ES-I3 (cell line): Measurements from ENCODE around the gene TSPAN14.

Experiments
- H3K36me3 ChIP-seq: 2 replicates; pipeline ENCODE4 v1.6.1; 2013; ENCODE audit warnings: mild to moderate bottlenecking, low read length, control low read depth, moderate library complexity; ENCODE audit not compliant: insufficient read depth
- H3K4me1 ChIP-seq: 2 replicates; pipeline ENCODE4 v1.6.1; 2013; ENCODE audit warnings: mild to moderate bottlenecking, control low read depth, low read length; ENCODE audit not compliant: insufficient read depth
- H3K9ac ChIP-seq: 2 replicates; pipeline ENCODE4 v1.6.1; 2013; ENCODE audit warnings: low read depth, mild to moderate bottlenecking, low read length, moderate library complexity
- H3K9me3 ChIP-seq: 2 replicates; pipeline ENCODE4 v1.6.1; 2013; ENCODE audit warnings: mild to moderate bottlenecking, low read length, moderate library complexity; ENCODE audit not compliant: control insufficient read depth, insufficient read depth

Gene TSPAN14

DNA sequence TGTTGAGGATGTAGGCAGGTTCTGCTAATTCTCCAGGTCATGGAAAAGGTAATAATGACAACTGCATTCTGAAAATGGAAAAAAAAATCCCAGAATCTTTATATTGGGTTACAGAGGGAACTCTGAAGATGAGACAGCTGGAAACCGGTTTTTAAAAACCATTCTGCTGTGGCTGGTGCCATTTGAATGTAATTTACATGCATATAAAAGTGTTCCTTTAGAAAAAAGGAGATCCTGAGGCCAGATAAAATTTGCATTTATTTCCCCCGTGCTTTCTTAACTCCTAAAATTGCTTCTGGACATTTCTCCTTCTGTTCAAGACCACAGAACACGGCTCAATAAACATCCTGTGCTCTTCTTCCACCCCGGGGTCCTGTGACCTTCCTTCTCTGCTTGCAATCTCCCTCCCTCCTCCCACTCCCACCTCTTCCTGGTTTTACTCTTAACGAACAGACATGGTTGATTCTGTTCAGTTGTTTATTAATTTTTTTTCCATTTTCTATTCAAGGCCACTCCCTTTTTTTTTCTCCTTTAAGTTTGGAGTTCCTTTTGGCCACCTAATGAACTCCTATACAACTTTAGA lies 125.2 kb downstream of the TSPAN14 start:
- no peak overlapping the region for H3K9ac ChIP-seq
- H3K4me1 ChIP-seq: no peaks in the 10 kb centered on the region
- H3K36me3 ChIP-seq: no peaks in the 10 kb centered on the region
- no peaks in the 10 kb centered on the region for H3K9me3 ChIP-seq

DNA sequence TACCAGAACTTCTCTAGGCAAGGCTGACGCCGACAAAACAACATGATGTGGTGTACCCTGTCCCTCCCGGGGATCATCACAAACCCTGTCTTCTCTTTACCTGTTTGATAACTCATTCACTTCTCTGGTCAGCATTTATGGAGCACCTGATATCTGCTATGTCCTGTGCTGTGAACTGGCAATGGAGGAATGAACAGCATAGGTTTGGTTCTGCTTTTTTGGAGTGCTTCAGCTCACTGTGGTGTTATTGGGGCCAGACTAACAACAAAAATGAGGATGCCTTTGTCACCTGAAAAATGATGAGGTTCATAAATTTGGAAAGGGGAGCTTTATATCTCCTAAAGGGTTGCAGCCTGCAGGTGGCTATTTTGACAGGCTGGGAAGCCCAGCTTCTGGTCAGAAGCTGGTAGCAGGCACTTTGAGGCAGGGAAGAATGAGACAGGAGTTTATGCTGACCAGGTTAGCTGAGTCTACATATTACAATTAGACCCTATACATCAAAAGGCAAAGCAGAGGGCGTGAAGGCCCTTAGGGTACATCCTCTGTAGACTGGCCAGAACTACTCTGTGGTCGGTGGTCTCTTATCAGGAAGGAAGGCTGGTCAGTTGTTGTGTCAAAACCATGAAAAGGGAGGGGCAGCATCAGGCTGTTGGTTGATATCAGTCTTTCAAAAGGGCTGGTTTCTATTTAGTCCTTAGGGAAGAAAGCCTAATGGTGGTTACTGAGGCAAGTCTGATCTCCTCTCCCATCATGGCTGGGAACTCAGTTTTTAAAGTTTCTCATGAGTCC lies 125.9 kb downstream of the TSPAN14 start:
- H3K36me3 ChIP-seq: no peaks in the 10 kb centered on the region
- no peak overlapping the region for H3K9ac ChIP-seq
- H3K4me1 ChIP-seq: no peaks in the 10 kb centered on the region

DNA sequence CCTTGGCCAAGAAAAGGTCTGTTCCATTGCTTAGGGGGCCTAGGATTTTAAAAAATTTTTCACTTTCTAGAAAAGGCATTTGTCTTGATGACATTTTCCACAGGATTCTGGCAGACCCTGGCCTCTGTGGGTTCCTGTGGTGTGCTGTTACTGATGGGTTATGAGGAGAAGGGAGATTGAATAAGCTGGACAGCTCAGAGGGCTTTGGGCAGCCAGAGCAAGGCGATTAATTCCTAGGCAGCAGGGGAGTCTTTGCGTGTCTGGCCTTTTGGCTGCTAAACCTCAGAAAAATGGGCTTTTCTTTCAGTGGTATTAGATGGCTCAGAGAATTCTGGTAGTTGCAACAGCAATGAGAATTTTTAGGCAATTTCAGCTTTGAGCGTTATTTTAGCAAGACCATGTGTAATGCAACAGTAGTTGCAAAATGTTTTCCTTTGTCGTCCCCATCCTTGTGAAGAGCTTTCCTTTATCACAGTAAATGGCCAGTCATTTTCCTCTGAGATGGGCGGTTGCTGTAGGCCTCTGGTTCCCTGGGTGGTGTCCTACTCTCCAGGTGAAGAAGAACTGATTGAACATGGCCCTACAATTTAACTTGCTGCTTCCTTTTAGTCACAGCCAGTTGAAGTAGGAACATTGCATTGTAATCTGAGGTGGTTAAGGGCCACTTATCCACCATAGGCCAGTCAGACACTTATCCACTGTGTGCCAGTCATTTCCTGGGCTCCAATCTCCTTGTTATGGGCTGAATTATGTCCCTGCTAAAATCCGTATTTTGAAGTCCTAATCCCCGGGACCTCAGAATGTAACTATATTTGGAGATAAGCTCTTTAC lies 126.7 kb downstream of the TSPAN14 start:
- H3K9ac ChIP-seq: no peak overlapping the region
- H3K9me3 ChIP-seq: no peaks in the 10 kb centered on the region
- H3K36me3 ChIP-seq: no peaks in the 10 kb centered on the region
- no peaks in the 10 kb centered on the region for H3K4me1 ChIP-seq

More for the DNA sequence above, 125.9 kb downstream of the TSPAN14 start:
- H3K9me3 ChIP-seq: no peaks in the 10 kb centered on the region

DNA sequence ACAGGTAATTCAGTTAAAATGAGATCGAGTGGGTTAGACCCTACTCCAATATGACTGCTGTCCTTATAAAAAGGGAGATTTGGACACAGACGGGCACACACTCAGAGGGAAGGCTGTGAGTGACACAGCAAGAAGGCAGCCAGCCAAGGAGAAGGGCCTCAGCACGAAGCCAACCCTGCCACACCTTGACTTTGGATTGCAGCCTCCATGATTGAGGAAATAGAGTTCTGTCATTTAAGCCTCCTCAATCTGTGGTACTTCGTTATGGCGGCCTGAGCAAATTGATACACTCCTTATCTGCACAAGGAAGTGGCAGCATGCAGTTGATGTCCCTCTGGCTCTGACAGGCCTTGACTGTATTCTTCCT lies 127.3 kb downstream of the TSPAN14 start:
- no peaks in the 10 kb centered on the region for H3K9me3 ChIP-seq
- H3K9ac ChIP-seq: no peak overlapping the region
- no peaks in the 10 kb centered on the region for H3K4me1 ChIP-seq
- H3K36me3 ChIP-seq: no peaks in the 10 kb centered on the region

DNA sequence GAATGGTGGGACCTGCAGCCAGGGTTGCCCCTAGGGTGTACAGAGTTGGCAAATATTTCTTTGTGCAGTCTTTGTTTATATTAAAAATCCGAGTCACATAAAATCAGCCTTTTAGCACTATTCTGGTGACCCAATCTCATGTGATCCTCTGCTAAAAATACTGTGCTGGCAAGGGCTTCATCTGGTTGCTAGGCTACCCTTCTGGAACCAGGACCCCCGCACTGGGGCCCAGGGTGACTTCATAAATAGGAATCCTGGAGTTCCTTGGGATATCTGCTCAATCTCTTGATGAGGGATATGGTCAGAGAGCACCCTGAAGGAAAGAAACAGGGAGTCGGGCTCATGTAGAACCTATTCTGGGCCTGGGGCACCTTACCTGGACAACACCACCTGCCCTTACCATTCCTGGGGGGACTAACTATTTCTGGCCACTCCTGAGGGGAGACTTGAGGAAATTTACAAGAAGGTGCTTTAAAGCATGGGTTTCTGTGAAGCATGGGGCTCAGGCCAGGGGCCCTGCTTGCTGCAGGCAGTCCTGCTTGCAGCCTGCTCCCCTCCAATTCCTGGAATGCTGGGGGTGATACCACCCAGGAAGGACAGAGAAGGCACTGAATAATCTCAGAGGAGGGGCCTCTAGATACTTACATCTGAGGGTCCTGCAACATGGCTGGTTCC lies 128.3 kb downstream of the TSPAN14 start:
- Histone ChIP-seq H3K4me1 (no peaks in the 10 kb centered on the region), H3K36me3 (no peaks in the 10 kb centered on the region), H3K9me3 (no peaks in the 10 kb centered on the region), H3K9ac (no peak overlapping the region)
